Renal cortical epithelial cell (primary cell): ENCODE results near the gene CDH4. TPM values are rescaled to one million over a fixed set of nuclear protein-coding genes. Genes with fewer than 3 reads are reported as not detected.

Source experiments
- DNase-seq: peaks from one replicate; pipeline ENCODE4 v3.0.0-alpha.2; 2011; ENCODE audit warnings: low read depth
- total RNA-seq: library from RNA; depleted of rRNA; stranded (reverse); fragments of >200 nt; gene quantifications from 2 replicates; pipeline ENCODE4 v1.2.3, GENCODE V29; 2014

The CDH4 gene
- total RNA-seq, 1 donor from 2014 or later, result 6.4 TPM

GRCh38 chr20:61300709-61301108 is 48.6 kb downstream of the CDH4 start:
- no peak for DNase-seq

DNA sequence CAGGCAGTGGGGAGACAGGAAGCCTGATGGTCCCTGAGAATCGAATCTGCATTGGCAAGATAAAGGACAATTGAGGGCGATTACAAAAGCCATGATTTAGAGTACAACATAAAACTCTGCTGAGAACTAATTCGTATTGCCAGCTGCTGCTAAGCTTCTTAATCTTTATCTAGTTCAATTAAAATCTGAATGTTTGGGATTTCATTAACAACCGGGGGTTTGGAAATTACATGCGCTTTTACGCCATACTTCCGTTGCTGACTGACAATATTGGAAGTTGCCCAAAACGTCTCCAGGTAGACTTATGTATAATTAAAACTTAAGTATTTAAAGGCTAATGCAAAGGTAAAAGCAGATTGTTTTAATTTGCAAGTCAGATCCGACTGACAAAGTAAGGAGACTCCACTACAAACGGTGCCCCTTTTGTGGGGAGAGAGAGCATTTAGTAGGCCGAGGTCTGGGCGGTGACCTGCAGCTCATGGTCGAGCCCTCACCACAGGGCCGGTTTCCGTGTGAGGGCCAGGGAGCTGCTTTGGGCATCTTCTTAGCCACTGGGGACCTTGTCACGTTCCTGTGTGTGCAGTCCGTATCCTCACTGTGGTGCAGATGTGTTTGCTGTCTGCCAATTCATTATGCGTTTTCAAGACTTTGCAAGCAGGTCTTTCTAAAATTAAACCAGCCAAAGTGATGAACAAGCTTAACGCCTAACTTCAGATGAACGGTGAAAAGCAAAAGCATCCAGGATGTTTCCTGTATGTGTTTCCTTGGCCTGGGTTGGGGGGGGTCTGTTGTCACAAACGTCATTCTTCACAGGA is 49.9 kb downstream of the CDH4 start:
- no peak for DNase-seq

GRCh38 chr20:61303217-61303616 is 51.2 kb downstream of the CDH4 start:
- no peak for DNase-seq

GRCh38 chr20:61303675-61304074 is 51.6 kb downstream of the CDH4 start:
- DNase-seq, result no peak

- no peak for DNase-seq
These were observed 52.7 kb downstream of the CDH4 start for GRCh38 chr20:61304750-61305149.

- DNase-seq, result no peak
These were observed 54.9 kb downstream of the CDH4 start for GRCh38 chr20:61306937-61307475.

DNA sequence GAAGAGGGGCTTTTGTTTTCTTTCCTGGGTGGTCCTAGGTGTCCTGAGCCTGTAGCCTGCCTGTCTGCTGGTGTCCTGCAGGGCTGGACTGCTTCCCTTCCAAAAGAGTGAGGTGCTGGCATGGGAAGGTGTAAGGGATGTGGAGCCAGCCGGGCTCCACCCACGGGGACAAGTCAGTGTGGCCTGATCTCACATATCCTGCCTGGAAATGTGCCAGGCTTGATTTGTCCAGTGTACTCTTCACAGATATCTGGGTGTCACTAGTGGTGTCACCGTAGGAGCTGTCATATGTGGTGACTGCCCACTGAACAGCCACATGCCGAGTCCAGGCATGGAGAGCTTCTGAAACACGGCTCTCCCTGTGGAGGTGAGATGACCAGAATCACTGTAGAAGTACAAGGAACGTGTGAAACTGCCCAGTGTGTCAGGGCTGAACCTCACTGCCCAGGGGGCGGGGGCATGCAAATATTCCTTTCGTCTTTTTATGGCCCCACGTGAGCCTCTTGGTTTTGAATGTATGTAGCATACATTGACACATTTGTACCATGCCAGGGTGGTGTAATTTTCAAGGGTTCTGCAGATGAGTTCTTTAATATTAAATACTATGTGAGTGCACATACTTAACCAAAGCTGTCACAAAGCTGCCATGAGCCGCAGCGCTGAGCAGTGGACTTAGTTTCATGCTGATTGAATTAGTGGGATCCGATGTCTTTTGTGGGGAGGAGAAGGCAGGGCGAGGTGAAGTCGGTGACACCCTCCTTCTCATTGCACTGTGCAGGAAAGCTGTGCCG is 55.8 kb downstream of the CDH4 start:
- DNase-seq, result no peak

DNA sequence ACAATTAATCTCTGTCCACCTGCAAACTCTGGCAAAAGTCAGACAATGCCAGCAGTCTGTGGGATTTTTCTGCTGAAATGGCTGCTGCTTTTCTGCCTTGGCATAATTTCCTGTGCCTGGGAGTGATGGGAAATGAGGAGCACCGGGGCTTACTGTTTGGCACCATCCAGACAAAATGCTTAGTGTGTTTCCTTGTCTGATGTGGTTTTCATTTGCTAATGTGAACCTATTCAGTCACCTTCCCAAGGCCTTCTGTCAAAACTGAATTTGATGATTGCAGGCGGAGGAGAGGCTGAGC is 56.4 kb downstream of the CDH4 start:
- DNase-seq, result peak; percentile 2

DNA sequence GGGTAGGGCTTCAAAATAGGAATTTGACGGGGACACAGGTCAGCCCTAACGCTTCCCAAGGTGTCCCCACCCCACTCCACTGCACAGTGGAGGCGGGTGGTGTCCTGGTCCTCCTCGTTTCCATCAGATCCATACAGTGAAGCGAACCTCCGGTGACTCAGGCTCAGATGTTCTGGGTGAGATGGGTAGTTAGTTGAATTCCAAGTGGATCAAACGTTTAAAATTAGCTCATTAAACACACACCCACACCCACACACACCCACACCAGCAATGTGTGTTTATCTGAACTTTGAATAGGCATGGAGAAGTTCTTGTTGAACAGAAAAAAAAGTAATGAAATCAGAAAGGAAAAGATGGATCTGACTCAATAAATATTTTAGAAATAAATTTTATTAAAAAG is 58.9 kb downstream of the CDH4 start:
- peak; percentile 11 for DNase-seq

- peak; percentile 18 for DNase-seq
These were observed 59.8 kb downstream of the CDH4 start for GRCh38 chr20:61311656-61312387.

DNA sequence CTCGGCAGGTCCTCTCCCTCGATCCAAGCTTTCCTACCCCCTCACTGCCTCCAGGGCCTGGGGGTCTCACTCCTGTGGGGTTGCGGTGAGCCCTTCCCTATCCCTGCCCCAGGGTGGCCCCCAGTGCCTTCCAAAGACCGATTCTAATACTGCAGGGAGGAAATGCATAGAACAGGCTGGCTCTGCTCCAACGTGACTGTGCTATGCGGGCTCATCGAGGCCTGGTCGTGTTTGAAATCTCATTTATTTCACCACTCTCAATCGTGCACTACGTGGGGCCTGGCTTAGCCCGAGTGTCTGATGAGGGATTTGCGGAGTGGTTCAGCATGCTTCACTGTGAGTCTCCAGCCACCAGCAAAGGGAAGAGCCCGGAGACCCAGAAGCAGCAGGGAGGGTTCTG is 60.9 kb downstream of the CDH4 start:
- no peak for DNase-seq

GRCh38 chr20:61313396-61313795 is 61.3 kb downstream of the CDH4 start:
- DNase-seq, result no peak

GRCh38 chr20:61314326-61315010 is 62.4 kb downstream of the CDH4 start:
- no peak for DNase-seq

DNA sequence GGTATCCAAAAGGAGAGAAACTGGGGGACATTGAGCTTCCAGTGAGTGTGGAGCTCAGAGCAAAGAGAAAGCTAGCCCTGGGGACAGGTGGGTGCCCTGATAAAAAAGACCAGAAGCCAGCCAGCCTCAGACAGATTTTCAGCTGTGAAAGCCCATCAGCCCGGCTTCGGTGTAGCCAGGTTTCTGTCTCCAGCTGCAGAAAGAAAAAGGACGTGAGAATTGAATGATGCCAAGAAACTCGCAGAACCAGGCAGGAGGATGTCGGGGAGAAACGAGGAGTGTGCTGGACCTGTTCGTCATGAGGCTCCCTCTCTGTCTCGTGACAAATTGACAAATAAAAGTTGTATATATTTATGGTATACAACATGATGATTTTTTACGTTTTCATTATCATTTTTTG is 63.3 kb downstream of the CDH4 start:
- no peak for DNase-seq

GRCh38 chr20:61316346-61316745 is 64.3 kb downstream of the CDH4 start:
- no peak for DNase-seq

- DNase-seq, result no peak
These were observed 66.0 kb downstream of the CDH4 start for GRCh38 chr20:61317966-61318530.

DNA sequence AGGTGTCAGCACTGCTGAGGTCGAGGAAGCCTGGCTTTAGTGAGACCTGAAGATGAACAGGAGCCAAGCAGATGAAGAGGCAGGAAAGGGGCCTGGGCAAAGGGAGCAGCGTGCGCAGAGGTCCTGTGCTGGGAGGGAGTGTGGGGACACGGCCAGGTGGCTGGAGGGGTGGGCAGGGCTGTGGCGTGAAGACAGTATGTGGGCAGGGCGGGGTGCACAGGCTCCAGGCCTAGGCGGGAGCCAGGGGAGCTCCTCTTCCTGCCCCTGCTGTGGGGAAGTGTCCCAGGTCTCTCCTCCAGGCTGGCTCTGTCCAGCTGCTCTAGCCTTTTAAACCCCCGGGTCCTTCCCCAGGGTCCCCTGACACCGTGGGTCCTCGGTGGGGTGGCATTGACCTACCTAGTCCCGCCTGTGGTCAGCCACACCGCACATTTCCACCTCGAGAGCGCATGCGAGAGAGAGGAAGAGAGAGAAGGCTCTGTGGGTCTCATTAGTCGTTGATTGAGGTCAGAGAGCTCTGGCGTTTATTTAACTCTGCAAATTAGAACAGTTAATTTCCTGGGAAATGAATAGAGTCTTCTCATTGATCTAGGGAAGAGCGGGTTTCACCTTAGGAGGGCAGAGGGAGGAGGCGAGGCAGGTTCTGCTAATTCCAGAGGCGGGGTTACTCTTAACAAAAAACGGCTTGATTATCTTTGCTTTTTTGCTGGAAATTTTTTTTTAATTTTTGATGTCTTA is 68.8 kb downstream of the CDH4 start:
- no peak for DNase-seq

DNA sequence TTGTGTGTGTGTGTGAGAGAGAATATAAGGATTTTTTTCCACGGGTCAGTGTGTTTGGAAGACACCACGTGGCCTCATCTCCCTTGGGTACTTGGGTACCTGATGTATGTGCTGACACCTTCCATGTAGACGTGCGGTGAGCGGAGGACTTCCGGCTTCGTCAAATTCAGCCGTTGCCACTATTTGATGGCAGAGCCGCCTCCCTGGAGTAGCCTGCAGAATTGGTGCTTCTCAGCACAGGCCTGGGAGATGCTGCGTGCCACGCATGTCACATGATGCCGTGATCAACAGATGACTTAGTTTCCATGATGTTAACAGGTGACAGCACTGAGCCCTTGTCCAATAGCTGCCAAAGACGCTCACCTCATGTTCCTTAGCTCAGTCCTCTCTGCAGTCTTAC is 69.4 kb downstream of the CDH4 start:
- DNase-seq, result no peak

- no peak for DNase-seq
These were observed 70.2 kb downstream of the CDH4 start for GRCh38 chr20:61322151-61322865.

DNA sequence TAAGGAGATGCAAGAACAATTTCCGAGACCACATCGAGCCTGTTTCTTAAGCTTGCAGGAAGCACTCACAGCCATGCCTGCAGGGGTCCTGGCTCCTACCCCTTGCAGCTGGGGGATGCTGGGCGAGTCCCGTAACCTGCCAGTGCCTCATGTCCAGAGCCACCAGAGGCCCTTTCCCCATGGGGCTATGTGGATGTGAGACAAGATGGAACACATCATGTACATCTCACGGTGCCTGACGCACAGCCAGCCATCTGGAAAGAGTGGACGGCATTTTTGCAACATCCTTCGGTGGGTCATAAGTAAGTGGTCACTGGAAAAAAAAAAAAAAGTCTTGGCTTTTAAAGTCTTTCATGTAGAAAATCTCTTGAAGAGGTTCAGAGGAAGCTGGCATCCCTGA is 72.8 kb downstream of the CDH4 start:
- DNase-seq, result no peak
